HepG2 (cell line): ENCODE measurements around the gene NAPSA. TPM values are rescaled to one million over a fixed set of nuclear protein-coding genes. Genes with fewer than 3 reads are reported as not detected.

ENCODE experiments used
- ATAC-seq: fragments of 200-7000 bp; cut with Tn5 transposase; 3 replicates; pipeline ENCODE4 v1.9.1; 2020; ENCODE audit warnings: mild to moderate bottlenecking, moderate library complexity
- BruUV-seq: library from RNA; stranded (reverse); fragments of 400-500 nt; replicated peaks from 2 replicates; lab custom pipeline; 2021; lab: Mats Ljungman, UMichigan
- CTCF ChIA-PET: fragments of 300-600 bp; formaldehyde crosslinking; extraction: SDS; loops from one replicate; lab custom pipeline; 2021; ENCODE audit warnings: low total read pairs, inconsistent platforms, low intra/inter-chr PET ratio; lab: Yijun Ruan, JAX
- POLR2A ChIA-PET: fragments of 350-600 bp; sonication (Branson Sonifier 250); formaldehyde crosslinking; loops from one replicate; lab custom pipeline; 2020; ENCODE audit warnings: antibody characterized with exemption, inconsistent platforms; lab: Yijun Ruan, JAX
- DNase-seq: peaks from one replicate; pipeline ENCODE4 v3.0.0-alpha.2; 2015; ENCODE audit warnings: low spot score
- FAIRE-seq: peaks from 3 replicates; lab custom pipeline; 2011; peaks lifted over from hg19 to GRCh38; lab: Jason Lieb, UNC
- H2AFZ ChIP-seq: one replicate; pipeline ENCODE4 v1.6.1; 2011; ENCODE audit warnings: low read length, inconsistent platforms
- H3K27ac ChIP-seq: fragments of 300-600 bp; 3 replicates; pipeline ENCODE4 v1.8.0; 2011; ENCODE audit warnings: mixed run types, mild to moderate bottlenecking, mixed read lengths, low read length, inconsistent platforms; ENCODE audit not compliant: insufficient read depth; ENCODE audit errors: extremely low read length
- H3K27me3 ChIP-seq, 2 experiments: fragments of 200-600 bp in 1 of 2; 2 replicates in 1 of 2; 3 replicates in 1 of 2; pipeline versions ENCODE4 v1.6.0 to v1.8.0; 2011; ENCODE audit warnings: low read length in 2 of 2, mild to moderate bottlenecking in 2 of 2, moderate library complexity in 2 of 2, inconsistent platforms in 1 of 2; ENCODE audit not compliant: insufficient read depth in 2 of 2, control insufficient read depth in 1 of 2
- H3K36me3 ChIP-seq, 2 experiments: fragments of 200-600 bp in 1 of 2; replicated peaks in 1 of 2; 2 replicates in 1 of 2; 3 replicates in 1 of 2; pipeline versions ENCODE4 v1.5.1 to v1.8.0; 2011; ENCODE audit warnings: low read length in 2 of 2, inconsistent platforms in 1 of 2; ENCODE audit not compliant: insufficient read depth in 2 of 2, control insufficient read depth in 1 of 2
- H3K4me1 ChIP-seq: 2 replicates; pipeline ENCODE4 v1.5.1; 2012; ENCODE audit warnings: low read length, inconsistent platforms; ENCODE audit not compliant: insufficient read depth
- H3K4me2 ChIP-seq: 2 replicates; pipeline ENCODE4 v1.6.0; 2011; ENCODE audit warnings: low read depth, low read length, inconsistent platforms
- H3K4me3 ChIP-seq, 3 experiments: fragments of 200-600 bp in 1 of 3; sonication (generic), shearing (Covaris generic) in 1 of 3; replicated peaks in 1 of 3; 2 replicates each; pipeline ENCODE4 v1.5.1; 2011 to 2016; ENCODE audit warnings: low read length in 3 of 3, inconsistent platforms in 2 of 3, low read depth in 2 of 3, mild to moderate bottlenecking in 2 of 3, control low read depth in 1 of 3, mixed read lengths in 1 of 3; ENCODE audit not compliant: insufficient read depth in 1 of 3
- H3K79me2 ChIP-seq: one replicate; pipeline ENCODE4 v1.6.1; 2011; ENCODE audit warnings: low read length, inconsistent platforms; ENCODE audit not compliant: insufficient read depth
- H3K9ac ChIP-seq: 2 replicates; pipeline ENCODE4 v1.6.0; 2011; ENCODE audit warnings: mild to moderate bottlenecking, low read depth, low read length, inconsistent platforms; ENCODE audit not compliant: insufficient read depth
- H3K9me3 ChIP-seq: 2 replicates; pipeline ENCODE4 v1.5.1; 2012; ENCODE audit warnings: mild to moderate bottlenecking, low read length
- H4K20me1 ChIP-seq: 2 replicates; pipeline ENCODE4 v1.6.0; 2011; ENCODE audit warnings: inconsistent platforms, mild to moderate bottlenecking, low read length, moderate library complexity; ENCODE audit not compliant: insufficient read depth
- CENPT ChIP-seq: sonication (generic); formaldehyde crosslinking; IDR thresholded peaks from 2 replicates; pipeline ENCODE4 v1.8.0; 2022; ENCODE audit warnings: low read depth, mild to moderate bottlenecking, moderate library complexity, missing genetic modification reagents
- ELF4 ChIP-seq: sonication (generic); formaldehyde crosslinking; IDR thresholded peaks from 2 replicates; pipeline ENCODE4 v1.5.0; 2020; ENCODE audit warnings: missing genetic modification reagents, mild to moderate bottlenecking, moderate library complexity, borderline replicate concordance
- GLMP ChIP-seq: sonication (generic); formaldehyde crosslinking; IDR thresholded peaks from 2 replicates; pipeline ENCODE4 v1.9.0; 2021; ENCODE audit warnings: missing genetic modification reagents, mild to moderate bottlenecking, borderline replicate concordance
- KDM2A ChIP-seq: sonication (generic); formaldehyde crosslinking; IDR thresholded peaks from 2 replicates; pipeline ENCODE4 v1.4.0; 2020; ENCODE audit warnings: low read depth, missing genetic modification reagents, borderline replicate concordance
- KDM3A ChIP-seq: IDR thresholded peaks from 2 replicates; pipeline ENCODE4 v1.6.1; 2018; ENCODE audit warnings: low read depth, missing compliant biosample characterization
- NFIB ChIP-seq: sonication (generic); formaldehyde crosslinking; IDR thresholded peaks from 2 replicates; pipeline ENCODE4 v1.9.0; 2021; ENCODE audit warnings: missing genetic modification reagents, mild to moderate bottlenecking, borderline replicate concordance
- SALL1 ChIP-seq: sonication (generic); formaldehyde crosslinking; IDR thresholded peaks from 2 replicates; pipeline ENCODE4 v1.8.0; 2022; ENCODE audit warnings: mild to moderate bottlenecking, missing genetic modification reagents
- SMC3 ChIP-seq: IDR thresholded peaks from 2 replicates; pipeline ENCODE4 v1.6.1; 2011; ENCODE audit warnings: low read length, improper control_type of control experiment
- TEAD3 ChIP-seq: optimal IDR thresholded peaks from 2 replicates; pipeline ENCODE3; 2016; ENCODE audit warnings: borderline replicate concordance
- ZBTB7A ChIP-seq: sonication (generic); formaldehyde crosslinking; IDR thresholded peaks from 2 replicates; pipeline ENCODE4 v1.8.0; 2022; ENCODE audit warnings: mild to moderate bottlenecking, missing genetic modification reagents
- ZGPAT ChIP-seq: IDR thresholded peaks from 2 replicates; pipeline ENCODE4 v1.6.1; 2016; ENCODE audit warnings: mild to moderate bottlenecking
- ZNF501 ChIP-seq: sonication (generic); formaldehyde crosslinking; IDR thresholded peaks from 2 replicates; pipeline ENCODE4 v1.5.1; 2020; ENCODE audit warnings: mild to moderate bottlenecking, moderate library complexity, missing genetic modification reagents
- ZNF687 ChIP-seq: sonication (generic); formaldehyde crosslinking; IDR thresholded peaks from 2 replicates; pipeline ENCODE4 v1.5.1; 2020; ENCODE audit warnings: mild to moderate bottlenecking, missing genetic modification reagents, moderate library complexity
- ZNF691 ChIP-seq: sonication (generic); formaldehyde crosslinking; IDR thresholded peaks from 2 replicates; pipeline ENCODE4 v1.4.0; 2020; ENCODE audit warnings: missing genetic modification reagents, low read depth, mild to moderate bottlenecking, borderline replicate concordance
- WGBS: methylation state at CpG from one replicate; pipeline ENCODE4 v1.1.6; 2017; ENCODE audit warnings: low lambda C conversion rate; 5-methylcytosine and 5-hydroxymethylcytosine counted together
- in situ Hi-C: cut with HindIII; loops from 2 replicates; pipeline ENCODE4 v1.10.0; 2017; ENCODE audit warnings: low pct_unique_long_range_greater_than_20kb; ENCODE audit not compliant: extremely low pct_ligation_motif_present
- intact Hi-C: fragments of 100-400 bp; cut with micrococcal nuclease; formaldehyde crosslinking; loops from one replicate; pipeline ENCODE4 v1.10.0; 2022; ENCODE audit not compliant: unreplicated experiment
- polyA plus RNA-seq, 8 experiments: library from polyadenylated mRNA; depleted of rRNA in 3 of 8; stranded (reverse) in 7 of 8; unstranded in 1 of 8; fragments of >200 nt; fragmentation: Illumina TruSeq in 4 of 8; extraction: Trizol in 4 of 8; gene quantifications; 2 replicates each; pipeline versions ENCODE4 v1.2.1 to v1.2.3, GENCODE V29; 2011 to 2016; ENCODE audit warnings: low read depth in 4 of 8, missing spikeins in 1 of 8, mixed read lengths in 1 of 8; ENCODE audit not compliant: insufficient read depth in 1 of 8
- total RNA-seq, 5 experiments: library from RNA; depleted of rRNA; stranded (reverse); fragments of >200 nt; fragmentation: Illumina TruSeq; extraction: Trizol; gene quantifications; 2 replicates each; pipeline ENCODE4 v1.2.3, GENCODE V29; 2016; ENCODE audit warnings: low read depth in 1 of 5

The NAPSA gene
- total and polyA plus RNA-seq, 2 of the 13 experiments (the other 11 are each of a cell fraction or from before 2014, with no cell fraction given) = not detected

- peak overlapping the region in 2 of 3 experiments; percentile 38 to 53; a peak in 5 of 6 replicates for H3K4me3 ChIP-seq
- H3K4me1 ChIP-seq = peaks cover 13% of the 10 kb centered on the region
- H3K27me3 ChIP-seq = no peaks in the 10 kb centered on the region
- ChIA-PET POLR2A (interaction anchor here (0.6 to 1.0 kb wide), 2 partner anchors 97 to 110 kb away, joined by 3 to 5 read pairs; no protein-coding TSS in a partner anchor), CTCF (interaction anchor here (1.0 to 4.6 kb wide), 10 partner anchors 12 to 415 kb away, joined by 3 to 71 read pairs (median 4); partner anchors contain the start of genes EMC10 and GARIN5A)
- ATAC-seq (peak; percentile 87), DNase-seq (peak; percentile 62), FAIRE-seq (peak; percentile 77)
- H3K79me2 ChIP-seq = no peaks in the 10 kb centered on the region
- no peak overlapping the region for H3K27ac ChIP-seq
- no peaks in the 10 kb centered on the region for H3K9me3 ChIP-seq
- intact Hi-C loops (loop anchor here (1.0 kb wide), 3 partner anchors 45 to 110 kb away; no protein-coding TSS in a partner anchor), in situ Hi-C loops (loop anchor here (25.0 kb wide), 1 partner anchor 418 kb away; the partner anchor contains the start of gene ACP4)
- H3K9ac ChIP-seq = peak overlapping the region; percentile 26; the same call in 1 of the 2 replicates
- H4K20me1 ChIP-seq = no peaks in the 10 kb centered on the region
- H3K36me3 ChIP-seq = no peaks in the 10 kb centered on the region
- H3K4me2 ChIP-seq = peak overlapping the region; percentile 81
- BruUV-seq = no TSS peak
- WGBS = 57% methylated on average over 23 of the region's 34 CpGs
- peak overlapping the region; percentile 78 for H2AFZ ChIP-seq
- TF ChIP-seq SMC3 (peak; percentile 64), ZGPAT (peak; percentile 47; the same call in 1 of the 2 replicates), CENPT (CRISPR knock-in tag) (no peak), KDM2A (peak; percentile 51; the same call in 1 of the 2 replicates), ELF4 (CRISPR knock-in tag) (no peak), NFIB (CRISPR knock-in tag) (no peak), ZBTB7A (CRISPR knock-in tag) (peak; percentile 29; the same call in 1 of the 2 replicates), SALL1 (CRISPR knock-in tag) (peak; percentile 47; the same call in 1 of the 2 replicates), TEAD3 (CRISPR knock-in tag) (peak; percentile 54), KDM3A (CRISPR knock-in tag) (0 out of 2 replicates have a peak, but pooled peaks have one; percentile 66), ZNF691 (CRISPR knock-in tag) (peak; percentile 40; the same call in 1 of the 2 replicates), ZNF687 (CRISPR knock-in tag) (peak; percentile 49), GLMP (CRISPR knock-in tag) (no peak), ZNF501 (CRISPR knock-in tag) (peak; percentile 30; the same call in 1 of the 2 replicates)
Measured at GRCh38 chr19:50368649-50369570, 3.5 kb upstream of the NAPSA start.
